ENCODE data around the gene PCSK6.

DNA sequence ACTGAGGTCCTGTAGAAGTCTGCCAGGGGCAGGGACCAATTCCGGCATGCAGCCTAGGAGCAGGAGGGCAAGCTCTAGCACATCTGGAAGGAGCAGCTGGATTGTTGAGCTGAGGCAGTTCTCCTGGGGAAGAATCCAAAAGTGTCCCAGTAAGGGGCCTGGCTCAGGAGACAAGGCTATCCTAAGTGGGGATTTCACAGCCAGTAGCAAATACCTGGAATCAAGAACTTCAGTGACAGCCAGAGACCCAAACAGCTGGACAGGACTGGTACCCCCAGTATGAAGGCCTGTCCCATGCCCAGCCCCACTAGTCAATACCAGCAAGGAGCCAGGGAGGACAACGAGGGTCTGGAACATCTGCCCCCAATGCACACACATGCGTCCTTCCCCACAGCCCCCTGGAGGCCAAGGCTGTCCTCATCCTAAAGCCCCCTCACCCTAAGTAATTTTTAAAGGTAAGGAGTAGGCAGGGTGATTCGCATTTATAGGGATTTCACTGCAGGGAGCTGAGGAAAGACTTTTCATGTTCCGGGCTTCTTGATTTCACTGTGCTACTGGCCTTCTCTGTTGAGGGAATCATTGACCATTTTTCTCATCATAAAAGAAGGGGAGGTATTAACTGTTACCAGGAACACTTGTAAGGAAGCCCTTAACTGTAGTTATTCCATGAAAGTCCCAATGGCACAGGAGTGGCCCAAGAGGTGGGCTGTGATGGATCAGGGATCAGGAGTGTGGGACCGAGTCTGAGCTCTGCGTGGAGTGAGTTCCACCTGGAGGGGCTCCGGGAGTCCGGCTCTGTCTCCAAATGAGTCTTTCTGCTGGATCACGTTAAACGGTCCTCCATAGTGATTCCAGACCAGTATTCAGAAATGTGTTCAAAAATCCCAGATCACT is 235.1 kb downstream of the PCSK6 start:
- no peak for TF ChIP-seq SMC3 (conservative IDR thresholded peaks at IDR 0.05; ENCODE audit: poor library complexity)
- TF ChIP-seq CTCF (IDR thresholded peaks at IDR 0.05; ENCODE audit: poor library complexity, severe bottlenecking), result no peak
- no peak for TF ChIP-seq RAD21 (conservative IDR thresholded peaks at IDR 0.05)
- TF ChIP-seq POLR2AphosphoS5 (IDR thresholded peaks at IDR 0.05), result no peak
- TF ChIP-seq, protein P1, sequence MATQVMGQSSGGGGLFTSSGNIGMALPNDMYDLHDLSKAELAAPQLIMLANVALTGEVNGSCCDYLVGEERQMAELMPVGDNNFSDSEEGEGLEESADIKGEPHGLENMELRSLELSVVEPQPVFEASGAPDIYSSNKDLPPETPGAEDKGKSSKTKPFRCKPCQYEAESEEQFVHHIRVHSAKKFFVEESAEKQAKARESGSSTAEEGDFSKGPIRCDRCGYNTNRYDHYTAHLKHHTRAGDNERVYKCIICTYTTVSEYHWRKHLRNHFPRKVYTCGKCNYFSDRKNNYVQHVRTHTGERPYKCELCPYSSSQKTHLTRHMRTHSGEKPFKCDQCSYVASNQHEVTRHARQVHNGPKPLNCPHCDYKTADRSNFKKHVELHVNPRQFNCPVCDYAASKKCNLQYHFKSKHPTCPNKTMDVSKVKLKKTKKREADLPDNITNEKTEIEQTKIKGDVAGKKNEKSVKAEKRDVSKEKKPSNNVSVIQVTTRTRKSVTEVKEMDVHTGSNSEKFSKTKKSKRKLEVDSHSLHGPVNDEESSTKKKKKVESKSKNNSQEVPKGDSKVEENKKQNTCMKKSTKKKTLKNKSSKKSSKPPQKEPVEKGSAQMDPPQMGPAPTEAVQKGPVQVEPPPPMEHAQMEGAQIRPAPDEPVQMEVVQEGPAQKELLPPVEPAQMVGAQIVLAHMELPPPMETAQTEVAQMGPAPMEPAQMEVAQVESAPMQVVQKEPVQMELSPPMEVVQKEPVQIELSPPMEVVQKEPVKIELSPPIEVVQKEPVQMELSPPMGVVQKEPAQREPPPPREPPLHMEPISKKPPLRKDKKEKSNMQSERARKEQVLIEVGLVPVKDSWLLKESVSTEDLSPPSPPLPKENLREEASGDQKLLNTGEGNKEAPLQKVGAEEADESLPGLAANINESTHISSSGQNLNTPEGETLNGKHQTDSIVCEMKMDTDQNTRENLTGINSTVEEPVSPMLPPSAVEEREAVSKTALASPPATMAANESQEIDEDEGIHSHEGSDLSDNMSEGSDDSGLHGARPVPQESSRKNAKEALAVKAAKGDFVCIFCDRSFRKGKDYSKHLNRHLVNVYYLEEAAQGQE (IDR thresholded peaks at IDR 0.05; ENCODE audit: borderline replicate concordance), result no peak
- TF ChIP-seq EZH2 (IDR thresholded peaks at IDR 0.05; ENCODE audit: borderline replicate concordance, insufficient read depth, low read length, poor library complexity, severe bottlenecking), result no peak

Measured in neural cell (in vitro differentiated cells).